Hepatocyte (in vitro differentiated cells): Measurements from ENCODE around the gene SF3B1. TPM values are rescaled to one million over a fixed set of nuclear protein-coding genes. Genes with fewer than 3 reads are reported as not detected.
"Not testable (repeated sequence)": the region's sequence is repeated elsewhere in the genome, so short reads cannot be mapped to it uniquely, and the experiment has no call there.

Experiments used
- DNase-seq: peaks from one replicate; pipeline ENCODE4 v3.0.0-alpha.2; 2016; ENCODE audit warnings: low spot score
- H2AFZ ChIP-seq: fragments of 200-600 bp; sonication (generic); 2 replicates; pipeline ENCODE4 v1.6.0; 2016; ENCODE audit warnings: antibody characterized with exemption, mild to moderate bottlenecking
- H3K27ac ChIP-seq: fragments of 200-600 bp; sonication (generic); 2 replicates; pipeline ENCODE4 v1.5.1; 2016; ENCODE audit warnings: mild to moderate bottlenecking
- H3K27me3 ChIP-seq: fragments of 200-600 bp; sonication (generic); 2 replicates; pipeline ENCODE4 v1.6.1; 2016
- H3K36me3 ChIP-seq: fragments of 200-600 bp; sonication (generic); replicated peaks from 2 replicates; pipeline ENCODE4 v1.5.1; 2016; ENCODE audit warnings: low read depth; ENCODE audit not compliant: insufficient read depth
- H3K4me1 ChIP-seq: fragments of 200-600 bp; sonication (generic); 2 replicates; pipeline ENCODE4 v1.5.1; 2016; ENCODE audit warnings: mild to moderate bottlenecking, moderate library complexity; ENCODE audit not compliant: insufficient read depth
- H3K4me2 ChIP-seq: fragments of 200-600 bp; sonication (generic); 2 replicates; pipeline ENCODE4 v1.6.0; 2016
- H3K4me3 ChIP-seq: fragments of 200-600 bp; sonication (generic); 2 replicates; pipeline ENCODE4 v1.5.1; 2016; ENCODE audit warnings: mild to moderate bottlenecking
- H3K79me2 ChIP-seq: fragments of 200-600 bp; sonication (generic); 2 replicates; pipeline ENCODE4 v1.6.0; 2017; ENCODE audit warnings: mild to moderate bottlenecking
- H3K9me2 ChIP-seq: fragments of 200-600 bp; sonication (generic); replicated peaks from 2 replicates; pipeline ENCODE4 v1.6.0; 2017; ENCODE audit warnings: mild to moderate bottlenecking; ENCODE audit not compliant: insufficient read depth
- H3K9me3 ChIP-seq: fragments of 200-600 bp; sonication (generic); 2 replicates; pipeline ENCODE4 v1.5.1; 2016; ENCODE audit warnings: low read depth, mild to moderate bottlenecking
- H4K20me1 ChIP-seq: fragments of 200-600 bp; sonication (generic); 2 replicates; pipeline ENCODE4 v1.6.0; 2016; ENCODE audit warnings: mild to moderate bottlenecking; ENCODE audit not compliant: insufficient read depth, poor library complexity, severe bottlenecking
- EZH2 ChIP-seq: fragments of 200-600 bp; sonication (generic); IDR thresholded peaks from 2 replicates; pipeline ENCODE4 v1.6.1; 2016; ENCODE audit warnings: antibody characterized with exemption, mild to moderate bottlenecking, borderline replicate concordance
- EZH2phosphoT487 ChIP-seq: fragments of 200-600 bp; sonication (generic); IDR thresholded peaks from one replicate; pipeline ENCODE4 v1.6.1; 2018; ENCODE audit warnings: antibody characterized with exemption, mild to moderate bottlenecking, low read depth, moderate library complexity; ENCODE audit not compliant: unreplicated experiment, severe bottlenecking
- WGBS: methylation state at CpG from one replicate; pipeline ENCODE4 v1.1.6; 2016; ENCODE audit warnings: low lambda C conversion rate; ENCODE audit errors: missing lambda C conversion rate; 5-methylcytosine and 5-hydroxymethylcytosine counted together
- polyA plus RNA-seq: library from polyadenylated mRNA; unstranded; fragments of >200 nt; fragmentation: Nextera tagmentation; extraction: Ambion mirVana; gene quantifications from 2 replicates; pipeline ENCODE4 v1.2.1, GENCODE V29; 2016
- total RNA-seq: library from RNA; depleted of rRNA; stranded (reverse); fragments of >200 nt; gene quantifications from 2 replicates; pipeline ENCODE4 v1.2.3, GENCODE V29; 2014
- TF ChIP-seq, protein P1 (sequence below): fragments of 200-600 bp; sonication (generic); IDR thresholded peaks from 2 replicates; pipeline ENCODE4 v1.5.1; 2016; ENCODE audit warnings: antibody characterized with exemption, mild to moderate bottlenecking; ENCODE audit not compliant: poor library complexity

SF3B1 gene
- total and polyA plus RNA-seq, 2 experiments from 2014 or later: 161 to 321 TPM

GRCh38 chr2:197435598-197436420, 981 bp upstream of the SF3B1 start:
- H3K27ac ChIP-seq: peak overlapping the region; percentile 96
- H3K79me2 ChIP-seq: peaks cover 48% of the 10 kb centered on the region
- H4K20me1 ChIP-seq: peaks cover 32% of the 10 kb centered on the region
- no peak for DNase-seq
- no peak for TF ChIP-seq EZH2
- no peak for TF ChIP-seq EZH2phosphoT487
- TF ChIP-seq, protein P1, sequence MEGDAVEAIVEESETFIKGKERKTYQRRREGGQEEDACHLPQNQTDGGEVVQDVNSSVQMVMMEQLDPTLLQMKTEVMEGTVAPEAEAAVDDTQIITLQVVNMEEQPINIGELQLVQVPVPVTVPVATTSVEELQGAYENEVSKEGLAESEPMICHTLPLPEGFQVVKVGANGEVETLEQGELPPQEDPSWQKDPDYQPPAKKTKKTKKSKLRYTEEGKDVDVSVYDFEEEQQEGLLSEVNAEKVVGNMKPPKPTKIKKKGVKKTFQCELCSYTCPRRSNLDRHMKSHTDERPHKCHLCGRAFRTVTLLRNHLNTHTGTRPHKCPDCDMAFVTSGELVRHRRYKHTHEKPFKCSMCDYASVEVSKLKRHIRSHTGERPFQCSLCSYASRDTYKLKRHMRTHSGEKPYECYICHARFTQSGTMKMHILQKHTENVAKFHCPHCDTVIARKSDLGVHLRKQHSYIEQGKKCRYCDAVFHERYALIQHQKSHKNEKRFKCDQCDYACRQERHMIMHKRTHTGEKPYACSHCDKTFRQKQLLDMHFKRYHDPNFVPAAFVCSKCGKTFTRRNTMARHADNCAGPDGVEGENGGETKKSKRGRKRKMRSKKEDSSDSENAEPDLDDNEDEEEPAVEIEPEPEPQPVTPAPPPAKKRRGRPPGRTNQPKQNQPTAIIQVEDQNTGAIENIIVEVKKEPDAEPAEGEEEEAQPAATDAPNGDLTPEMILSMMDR: no peak
- no peaks in the 10 kb centered on the region for H3K36me3 ChIP-seq
- H3K9me3 ChIP-seq: no peaks in the 10 kb centered on the region
- no peaks in the 10 kb centered on the region for H3K27me3 ChIP-seq
- peak overlapping the region; percentile 73 for H2AFZ ChIP-seq
- peaks cover 16% of the 10 kb centered on the region for H3K4me1 ChIP-seq
- no peaks in the 10 kb centered on the region for H3K9me2 ChIP-seq
- WGBS: 28% methylated on average over 16 of the region's 16 CpGs
- H3K4me2 ChIP-seq: peak overlapping the region; percentile 82
- H3K4me3 ChIP-seq: peak overlapping the region; percentile 53

DNA sequence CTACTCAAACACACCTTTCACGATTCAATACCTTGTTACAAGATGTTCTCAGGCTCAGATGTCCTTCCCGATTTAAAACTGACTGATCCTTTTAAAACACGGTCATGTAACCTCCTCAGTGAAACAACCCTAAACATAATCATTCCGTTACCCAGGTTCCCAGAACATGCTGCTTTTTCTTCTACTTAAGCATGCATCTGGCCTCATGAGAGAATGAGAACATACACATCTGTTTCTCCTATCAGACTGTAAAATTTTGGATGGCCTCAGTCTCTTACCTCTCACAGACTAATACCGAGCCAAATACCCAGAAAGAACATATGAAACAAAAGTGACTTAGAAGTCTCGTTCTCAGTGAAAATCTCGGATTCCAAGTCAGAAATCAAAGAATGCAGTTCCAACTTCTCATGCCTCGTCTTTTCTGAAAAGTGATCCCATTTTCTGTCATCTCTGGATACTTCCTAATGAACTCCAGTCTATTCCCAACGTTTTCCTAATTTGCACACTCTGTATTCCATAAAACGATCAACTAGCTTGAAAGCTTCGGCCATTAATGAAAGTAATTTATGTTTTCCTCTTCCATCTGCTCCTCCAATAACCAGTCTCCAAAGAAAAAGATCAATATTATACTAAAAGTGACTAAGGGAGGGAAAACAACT, 919 bp downstream of the SF3B1 start:
- WGBS: under 1% methylated on average over 11 of the region's 11 CpGs
- Histone ChIP-seq H2AFZ (peak overlapping the region; percentile 64), H3K27me3 (no peaks in the 10 kb centered on the region), H4K20me1 (peaks cover 51% of the 10 kb centered on the region), H3K79me2 (peaks cover 67% of the 10 kb centered on the region), H3K9me3 (no peaks in the 10 kb centered on the region), H3K27ac (peak overlapping the region; percentile 98), H3K9me2 (no peaks in the 10 kb centered on the region), H3K4me3 (peak overlapping the region; percentile 97), H3K4me1 (peaks cover 16% of the 10 kb centered on the region), H3K36me3 (no peaks in the 10 kb centered on the region), H3K4me2 (peak overlapping the region; percentile 85)
- DNase-seq: no peak
- TF ChIP-seq EZH2: no peak
- TF ChIP-seq, protein P1: no peak
- TF ChIP-seq EZH2phosphoT487: no peak

DNA sequence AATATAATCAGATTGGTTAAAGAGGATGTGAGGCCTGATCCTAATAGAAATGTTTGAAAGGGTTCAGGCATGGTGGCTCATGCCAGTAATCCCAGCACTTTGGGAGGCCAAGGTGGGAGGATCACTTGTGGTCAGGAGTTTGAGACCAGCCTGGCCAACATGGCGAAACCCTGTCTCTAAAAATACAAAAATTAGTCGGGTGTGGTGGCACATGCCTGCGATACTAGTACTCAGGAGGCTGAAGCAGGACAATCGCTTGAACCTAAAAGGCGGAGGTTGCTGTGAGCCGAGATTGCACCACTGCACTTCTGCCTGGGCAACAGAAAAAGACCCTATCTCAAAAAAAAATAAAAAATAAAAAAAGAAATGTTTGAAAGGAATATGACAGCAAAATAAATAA, 2.3 kb downstream of the SF3B1 start:
- peaks cover 16% of the 10 kb centered on the region for H3K4me1 ChIP-seq
- not testable (repeated sequence) for H3K27ac ChIP-seq, H3K9me2 ChIP-seq, H3K9me3 ChIP-seq, H3K36me3 ChIP-seq, H2AFZ ChIP-seq, DNase-seq, H3K27me3 ChIP-seq
- H3K4me2 ChIP-seq: peak overlapping the region; percentile 85
- H3K4me3 ChIP-seq: peak overlapping the region; percentile 97
- peaks cover 81% of the 10 kb centered on the region for H3K79me2 ChIP-seq
- WGBS: 90% methylated on average over 6 of the region's 6 CpGs
- H4K20me1 ChIP-seq: peaks cover 64% of the 10 kb centered on the region

DNA sequence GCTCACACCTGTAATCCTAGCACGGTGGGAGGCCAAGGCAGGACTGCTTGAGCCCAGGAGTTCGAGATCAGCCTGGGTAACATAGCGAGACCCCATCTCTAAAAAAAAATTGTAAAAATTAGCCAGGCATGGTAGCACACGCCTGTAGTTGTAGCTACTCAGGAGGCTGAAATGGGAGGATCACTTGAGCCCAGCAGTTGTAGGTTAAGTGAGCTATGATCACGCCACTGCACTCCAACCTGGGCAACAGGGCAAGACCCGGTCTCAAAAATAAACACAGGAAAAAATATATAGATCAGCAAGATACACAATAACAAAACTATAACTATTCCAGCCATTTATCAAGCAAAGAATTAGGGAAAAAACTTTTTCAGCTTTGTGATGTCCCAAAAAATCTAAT, 3.0 kb downstream of the SF3B1 start:
- Histone ChIP-seq H4K20me1 (peaks cover 71% of the 10 kb centered on the region), H3K79me2 (peaks cover 87% of the 10 kb centered on the region), H3K9me2 (no peaks in the 10 kb centered on the region), H3K9me3 (no peaks in the 10 kb centered on the region), H3K36me3 (no peaks in the 10 kb centered on the region), H3K4me3 (no peak overlapping the region), H3K27me3 (no peaks in the 10 kb centered on the region), H3K4me2 (peak overlapping the region; percentile 85), H3K4me1 (peaks cover 21% of the 10 kb centered on the region), H2AFZ (no peak overlapping the region), H3K27ac (no peak overlapping the region)
- TF ChIP-seq, protein P1: no peak
- TF ChIP-seq EZH2: no peak
- no peak for TF ChIP-seq EZH2phosphoT487
- 85% methylated on average over 6 of the region's 6 CpGs for WGBS
- DNase-seq: no peak
